Osteocyte (in vitro differentiated cells): ENCODE data around the gene ATG5. TPM values are rescaled to one million over a fixed set of nuclear protein-coding genes. Genes with fewer than 3 reads are reported as not detected.

ENCODE experiments used
- DNase-seq: peaks from one replicate; pipeline ENCODE4 v3.0.0; 2021; ENCODE audit warnings: mixed read lengths; ENCODE audit not compliant: unreplicated experiment; ENCODE audit errors: extremely low spot score
- H3K27ac Mint-ChIP-seq: one replicate; pipeline ENCODE4 v1.8.0; 2021; ENCODE audit warnings: mild to moderate bottlenecking, mixed read lengths; ENCODE audit not compliant: unreplicated experiment
- H3K27me3 Mint-ChIP-seq: one replicate; pipeline ENCODE4 v1.8.0; 2021; ENCODE audit warnings: mixed read lengths; ENCODE audit not compliant: unreplicated experiment
- H3K36me3 Mint-ChIP-seq: one replicate; pipeline ENCODE4 v1.8.0; 2021; ENCODE audit warnings: mixed read lengths; ENCODE audit not compliant: unreplicated experiment
- H3K4me1 Mint-ChIP-seq: one replicate; pipeline ENCODE4 v1.8.0; 2021; ENCODE audit warnings: mixed read lengths; ENCODE audit not compliant: unreplicated experiment
- H3K4me3 Mint-ChIP-seq: one replicate; pipeline ENCODE4 v1.8.0; 2021; ENCODE audit warnings: mild to moderate bottlenecking, moderate library complexity, mixed read lengths; ENCODE audit not compliant: unreplicated experiment
- H3K9me3 Mint-ChIP-seq: one replicate; pipeline ENCODE4 v1.8.0; 2021; ENCODE audit warnings: mixed read lengths; ENCODE audit not compliant: unreplicated experiment
- total RNA-seq: library from RNA; stranded (reverse); gene quantifications from 2 replicates; pipeline ENCODE4 v1.2.1, GENCODE V29; 2021
- TF ChIP-seq, protein P1 (sequence below): fragments of 200-600 bp; sonication (generic); IDR thresholded peaks from 2 replicates; pipeline ENCODE4 v1.5.0; 2021; ENCODE audit warnings: antibody characterized with exemption, mild to moderate bottlenecking, moderate library complexity

Gene ATG5
- total RNA-seq, 1 donor from 2014 or later = 26.0 TPM

DNA sequence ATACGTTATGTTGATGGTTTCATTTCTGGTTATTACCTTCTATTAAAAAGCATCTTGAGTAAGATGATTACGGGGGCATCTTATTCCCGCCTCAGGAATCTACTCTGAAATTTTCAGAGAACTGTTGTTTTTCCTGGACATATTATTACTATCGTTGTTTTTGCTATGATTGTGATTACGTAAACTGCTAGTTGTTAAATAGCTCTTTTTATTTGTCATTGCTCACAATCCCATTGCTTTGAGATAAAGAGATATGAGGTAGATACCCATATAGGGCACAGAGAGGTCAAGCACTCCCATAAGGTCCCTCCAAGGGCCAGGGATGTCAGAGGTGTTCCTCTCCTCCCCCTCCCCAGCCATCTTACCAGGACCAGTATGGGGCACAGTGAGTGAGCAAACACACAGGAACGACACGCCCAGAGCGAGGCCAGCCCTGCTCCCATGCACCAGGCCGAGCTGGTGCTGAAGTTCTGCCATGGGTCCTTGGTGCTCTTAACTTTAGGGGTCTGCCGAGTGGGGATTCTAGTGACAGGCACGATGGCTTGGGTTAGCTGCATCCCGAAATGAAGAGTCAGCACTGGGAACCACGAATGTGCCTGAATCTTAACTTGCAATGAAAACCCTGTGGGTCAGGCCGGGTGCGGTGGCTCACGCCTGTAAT is 189.5 kb downstream of the ATG5 start:
- H3K9me3 Mint-ChIP-seq = no peaks in the 10 kb centered on the region
- DNase-seq = no peak
- no peak overlapping the region for H3K4me3 Mint-ChIP-seq
- no peaks in the 10 kb centered on the region for H3K4me1 Mint-ChIP-seq
- no peaks in the 10 kb centered on the region for H3K27me3 Mint-ChIP-seq
- no peak overlapping the region for H3K27ac Mint-ChIP-seq
- no peaks in the 10 kb centered on the region for H3K36me3 Mint-ChIP-seq
- TF ChIP-seq, protein P1, sequence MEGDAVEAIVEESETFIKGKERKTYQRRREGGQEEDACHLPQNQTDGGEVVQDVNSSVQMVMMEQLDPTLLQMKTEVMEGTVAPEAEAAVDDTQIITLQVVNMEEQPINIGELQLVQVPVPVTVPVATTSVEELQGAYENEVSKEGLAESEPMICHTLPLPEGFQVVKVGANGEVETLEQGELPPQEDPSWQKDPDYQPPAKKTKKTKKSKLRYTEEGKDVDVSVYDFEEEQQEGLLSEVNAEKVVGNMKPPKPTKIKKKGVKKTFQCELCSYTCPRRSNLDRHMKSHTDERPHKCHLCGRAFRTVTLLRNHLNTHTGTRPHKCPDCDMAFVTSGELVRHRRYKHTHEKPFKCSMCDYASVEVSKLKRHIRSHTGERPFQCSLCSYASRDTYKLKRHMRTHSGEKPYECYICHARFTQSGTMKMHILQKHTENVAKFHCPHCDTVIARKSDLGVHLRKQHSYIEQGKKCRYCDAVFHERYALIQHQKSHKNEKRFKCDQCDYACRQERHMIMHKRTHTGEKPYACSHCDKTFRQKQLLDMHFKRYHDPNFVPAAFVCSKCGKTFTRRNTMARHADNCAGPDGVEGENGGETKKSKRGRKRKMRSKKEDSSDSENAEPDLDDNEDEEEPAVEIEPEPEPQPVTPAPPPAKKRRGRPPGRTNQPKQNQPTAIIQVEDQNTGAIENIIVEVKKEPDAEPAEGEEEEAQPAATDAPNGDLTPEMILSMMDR = no peak

GRCh38 chr6:106134906-106135634 is 190.5 kb downstream of the ATG5 start:
- H3K9me3 Mint-ChIP-seq = no peaks in the 10 kb centered on the region
- no peaks in the 10 kb centered on the region for H3K27me3 Mint-ChIP-seq
- TF ChIP-seq, protein P1 = no peak
- no peak for DNase-seq
- no peaks in the 10 kb centered on the region for H3K36me3 Mint-ChIP-seq
- no peaks in the 10 kb centered on the region for H3K4me1 Mint-ChIP-seq
- no peak overlapping the region for H3K4me3 Mint-ChIP-seq
- no peak overlapping the region for H3K27ac Mint-ChIP-seq

Other genes starting within 250 kb of the ATG5 start
- 0.29 TPM in 1 of 2 replicates, not detected in the other for gene PRDM1, start 239.4 kb downstream of the ATG5 start, total RNA-seq
- gene CRYBG1, start 35.0 kb upstream of the ATG5 start, total RNA-seq = 2.3 and 2.4 TPM in 2 replicates